ENCODE results near the gene LANCL2. TPM values are rescaled to one million over a fixed set of nuclear protein-coding genes. Genes with fewer than 3 reads are reported as not detected.
"Not testable (repeated sequence)": the region's sequence is repeated elsewhere in the genome, so short reads cannot be mapped to it uniquely, and the experiment has no call there.

Gene LANCL2
- polyA plus RNA-seq, 1 experiment: 26.8 TPM

- H3K4me3 ChIP-seq (ENCODE audit: low read depth, low read length): no peak overlapping the region
- ChIA-PET CTCF (no interaction called here), POLR2A (no interaction called here)
- H3K36me3 ChIP-seq (ENCODE audit: control insufficient read depth, insufficient read depth, low read length): no peaks in the 10 kb centered on the region
- no peak for DNase-seq (ENCODE audit: low read depth)
- H3K27me3 ChIP-seq (ENCODE audit: control insufficient read depth, insufficient read depth, low read length): no peaks in the 10 kb centered on the region
- no peak for TF ChIP-seq CTCF (IDR thresholded peaks at IDR 0.05; ENCODE audit: insufficient read depth, low read depth, low read length)
Measured at GRCh38 chr7:55349121-55349520, 16.0 kb upstream of the LANCL2 start.

DNA sequence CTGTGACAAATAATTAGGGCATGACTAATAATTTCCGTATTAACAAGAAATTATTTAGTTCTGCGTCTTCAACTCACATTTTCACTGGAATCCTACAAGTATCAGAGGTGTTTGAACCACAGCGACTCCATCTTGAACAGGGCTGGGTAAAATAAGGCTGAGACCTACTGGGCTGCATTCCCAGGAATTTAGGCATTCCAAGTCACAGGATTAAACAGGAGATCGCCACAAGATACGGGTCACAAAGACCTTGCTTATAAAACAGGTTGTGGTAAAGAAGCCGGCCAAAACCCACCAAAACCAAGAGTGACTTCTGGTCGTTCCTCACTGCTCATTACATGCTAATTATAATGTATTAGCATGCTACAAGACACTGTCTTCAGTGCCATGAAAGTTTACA is 14.9 kb upstream of the LANCL2 start:
- no peak overlapping the region for H3K4me3 ChIP-seq (ENCODE audit: low read depth, low read length)
- POLR2A ChIA-PET: no interaction called here
- DNase-seq (ENCODE audit: low read depth): no peak
- TF ChIP-seq CTCF (IDR thresholded peaks at IDR 0.05; ENCODE audit: insufficient read depth, low read depth, low read length): no peak
- CTCF ChIA-PET: interaction anchor here (1.5 kb wide), 1 partner anchor 65 kb away, joined by 5 read pairs; no protein-coding TSS in a partner anchor
- no peaks in the 10 kb centered on the region for H3K36me3 ChIP-seq (ENCODE audit: control insufficient read depth, insufficient read depth, low read length)
- H3K27me3 ChIP-seq (ENCODE audit: control insufficient read depth, insufficient read depth, low read length): no peaks in the 10 kb centered on the region; the same call in 1 of the 2 replicates

DNA sequence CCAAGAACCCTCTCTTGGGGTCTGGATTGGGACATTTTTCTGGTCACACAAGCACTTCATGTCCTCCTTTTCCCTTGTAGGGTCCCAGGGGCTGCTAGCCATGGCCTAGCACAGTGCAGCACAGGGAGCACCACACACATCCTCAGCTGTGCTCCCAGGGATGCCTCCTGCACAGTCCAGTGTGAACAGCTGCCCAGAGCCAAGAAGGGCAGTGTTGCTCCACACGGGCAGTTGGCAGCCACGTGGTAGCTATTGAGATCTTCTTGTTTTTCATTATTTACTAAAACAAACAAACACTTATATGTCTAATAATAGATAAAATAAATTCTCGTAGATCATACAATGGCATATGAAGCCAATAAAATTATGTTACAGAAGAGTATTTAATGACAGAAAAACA is 13.9 kb upstream of the LANCL2 start:
- no peak for DNase-seq (ENCODE audit: low read depth)
- Histone ChIP-seq H3K36me3 (ENCODE audit: control insufficient read depth, insufficient read depth, low read length) (no peaks in the 10 kb centered on the region), H3K27me3 (ENCODE audit: control insufficient read depth, insufficient read depth, low read length) (no peaks in the 10 kb centered on the region; the same call in 1 of the 2 replicates), H3K4me3 (ENCODE audit: low read depth, low read length) (no peak overlapping the region)
- ChIA-PET CTCF (interaction anchor here (1.5 kb wide), 1 partner anchor 64 kb away, joined by 5 read pairs; no protein-coding TSS in a partner anchor), POLR2A (no interaction called here)
- TF ChIP-seq CTCF (IDR thresholded peaks at IDR 0.05; ENCODE audit: insufficient read depth, low read depth, low read length): no peak

DNA sequence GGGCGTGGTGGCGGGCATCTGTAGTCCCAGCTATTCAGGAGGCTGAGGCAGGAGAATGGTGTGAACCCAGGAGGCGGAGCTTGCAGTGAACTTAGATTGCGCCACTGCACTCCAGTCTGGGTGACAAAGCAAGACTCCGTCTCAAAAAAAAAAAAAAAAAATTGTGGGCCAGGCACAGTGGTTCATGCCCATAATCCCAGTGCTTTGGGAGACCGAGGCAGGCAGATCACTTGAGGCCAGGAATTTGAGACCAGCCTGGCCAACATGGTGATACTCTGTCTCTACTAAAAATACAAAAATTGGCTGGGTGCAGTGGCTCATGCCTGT is 12.2 kb upstream of the LANCL2 start:
- H3K4me3 ChIP-seq (ENCODE audit: low read depth, low read length); CTCF ChIA-PET; H3K27me3 ChIP-seq (ENCODE audit: control insufficient read depth, insufficient read depth, low read length); DNase-seq (ENCODE audit: low read depth); H3K36me3 ChIP-seq (ENCODE audit: control insufficient read depth, insufficient read depth, low read length); POLR2A ChIA-PET: not testable (repeated sequence)

DNA sequence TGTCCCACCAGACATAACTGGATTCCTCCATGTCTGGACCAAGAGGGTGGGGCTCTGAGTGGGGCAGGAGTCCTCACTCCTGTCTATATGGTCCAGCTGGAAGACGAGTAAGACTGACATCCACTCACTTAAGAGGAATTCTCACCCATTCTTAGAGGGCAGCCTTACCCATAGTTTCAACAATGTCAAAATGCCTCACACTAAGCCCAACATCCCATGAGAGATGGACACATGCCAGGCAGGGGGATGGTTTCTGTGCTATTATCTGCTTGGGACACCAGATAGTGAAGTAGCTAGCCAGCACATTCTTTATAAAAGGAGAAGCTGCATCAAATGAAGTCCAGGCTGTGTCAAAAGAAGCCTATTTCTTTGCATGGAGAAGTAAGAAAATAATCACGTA is 4.7 kb upstream of the LANCL2 start:
- ChIA-PET CTCF (no interaction called here), POLR2A (no interaction called here)
- TF ChIP-seq CTCF (IDR thresholded peaks at IDR 0.05; ENCODE audit: insufficient read depth, low read depth, low read length): no peak
- Histone ChIP-seq H3K4me3 (ENCODE audit: low read depth, low read length) (no peak overlapping the region), H3K27me3 (ENCODE audit: control insufficient read depth, insufficient read depth, low read length) (peaks cover 2% of the 10 kb centered on the region; the same call in 1 of the 2 replicates), H3K36me3 (ENCODE audit: control insufficient read depth, insufficient read depth, low read length) (no peaks in the 10 kb centered on the region)
- DNase-seq (ENCODE audit: low read depth): no peak

GRCh38 chr7:55361560-55361959 is 3.6 kb upstream of the LANCL2 start:
- no peak overlapping the region for H3K4me3 ChIP-seq (ENCODE audit: low read depth, low read length)

More at GRCh38 chr7:55361560-55361959, 3.6 kb upstream of the LANCL2 start:
- ChIA-PET CTCF (no interaction called here), POLR2A (no interaction called here)
- no peaks in the 10 kb centered on the region for H3K36me3 ChIP-seq (ENCODE audit: control insufficient read depth, insufficient read depth, low read length)
- peaks cover 2% of the 10 kb centered on the region; the same call in 1 of the 2 replicates for H3K27me3 ChIP-seq (ENCODE audit: control insufficient read depth, insufficient read depth, low read length)
- no peak for DNase-seq (ENCODE audit: low read depth)
- no peak for TF ChIP-seq CTCF (IDR thresholded peaks at IDR 0.05; ENCODE audit: insufficient read depth, low read depth, low read length)
